C4-2B (cell line): ENCODE measurements around the gene SLC45A2.

Source experiments
- CTCF ChIP-seq: fragments of 450-650 bp; conservative IDR thresholded peaks from 2 replicates; pipeline ENCODE4 v1.5.1; 2017; ENCODE audit warnings: mild to moderate bottlenecking
- ZFX ChIP-seq: fragments of 450-650 bp; IDR thresholded peaks from 2 replicates; pipeline ENCODE4 v1.6.1; 2017

GRCh38 chr5:33984178-33984577 is 315 bp downstream of the SLC45A2 start:
- TF ChIP-seq CTCF (no peak), ZFX (no peak)
